ENCODE measurements around the gene FAM210B.
A peak's percentile ranks its signal among the peaks of the same experiment; 100 is the strongest.
"Not testable (repeated sequence)": the region's sequence is repeated elsewhere in the genome, so short reads cannot be mapped to it uniquely, and the experiment has no call there.

DNA sequence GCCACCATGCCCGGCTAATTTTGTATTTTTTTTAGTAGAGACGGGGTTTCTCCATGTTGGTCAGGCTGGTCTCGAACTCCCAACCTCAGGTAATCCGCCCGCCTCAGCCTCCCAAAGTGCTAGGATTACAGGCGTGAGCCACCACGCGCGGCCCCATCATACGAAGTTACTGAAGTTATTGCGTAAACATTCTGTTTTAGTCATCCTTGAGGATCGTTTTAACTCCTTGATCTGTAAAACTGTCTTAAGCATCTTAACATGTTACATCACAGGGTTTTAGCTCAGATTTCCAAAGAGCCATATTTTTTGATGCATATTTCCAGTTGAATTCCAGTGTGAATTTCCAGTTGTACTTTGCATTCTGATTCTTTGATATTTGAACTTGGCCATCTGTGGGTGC is 46.6 kb downstream of the FAM210B start:
- not testable (repeated sequence) for TF ChIP-seq CTCF (IDR thresholded peaks at IDR 0.05); POLR2AphosphoS2 (conservative IDR thresholded peaks at IDR 0.05; ENCODE audit: low read length); EP300 (IDR thresholded peaks at IDR 0.05); ESRRA (IDR thresholded peaks at IDR 0.05; ENCODE audit: borderline replicate concordance, low read length); USF2 (IDR thresholded peaks at IDR 0.05); RAD21 (conservative IDR thresholded peaks at IDR 0.05 in 1 of 2, IDR thresholded peaks at IDR 0.05 in 1 of 2); MYC (IDR thresholded peaks at IDR 0.05; ENCODE audit: borderline replicate concordance, low read length); POLR2A (IDR thresholded peaks at IDR 0.05; ENCODE audit: low read length); PHF8 (IDR thresholded peaks at IDR 0.05; ENCODE audit: borderline replicate concordance, low read depth)
- TF ChIP-seq CEBPB (IDR thresholded peaks at IDR 0.05): peak in 1 of 2 experiments; percentile 26; a peak in 1 of 4 replicates
- TF ChIP-seq, protein P1, sequence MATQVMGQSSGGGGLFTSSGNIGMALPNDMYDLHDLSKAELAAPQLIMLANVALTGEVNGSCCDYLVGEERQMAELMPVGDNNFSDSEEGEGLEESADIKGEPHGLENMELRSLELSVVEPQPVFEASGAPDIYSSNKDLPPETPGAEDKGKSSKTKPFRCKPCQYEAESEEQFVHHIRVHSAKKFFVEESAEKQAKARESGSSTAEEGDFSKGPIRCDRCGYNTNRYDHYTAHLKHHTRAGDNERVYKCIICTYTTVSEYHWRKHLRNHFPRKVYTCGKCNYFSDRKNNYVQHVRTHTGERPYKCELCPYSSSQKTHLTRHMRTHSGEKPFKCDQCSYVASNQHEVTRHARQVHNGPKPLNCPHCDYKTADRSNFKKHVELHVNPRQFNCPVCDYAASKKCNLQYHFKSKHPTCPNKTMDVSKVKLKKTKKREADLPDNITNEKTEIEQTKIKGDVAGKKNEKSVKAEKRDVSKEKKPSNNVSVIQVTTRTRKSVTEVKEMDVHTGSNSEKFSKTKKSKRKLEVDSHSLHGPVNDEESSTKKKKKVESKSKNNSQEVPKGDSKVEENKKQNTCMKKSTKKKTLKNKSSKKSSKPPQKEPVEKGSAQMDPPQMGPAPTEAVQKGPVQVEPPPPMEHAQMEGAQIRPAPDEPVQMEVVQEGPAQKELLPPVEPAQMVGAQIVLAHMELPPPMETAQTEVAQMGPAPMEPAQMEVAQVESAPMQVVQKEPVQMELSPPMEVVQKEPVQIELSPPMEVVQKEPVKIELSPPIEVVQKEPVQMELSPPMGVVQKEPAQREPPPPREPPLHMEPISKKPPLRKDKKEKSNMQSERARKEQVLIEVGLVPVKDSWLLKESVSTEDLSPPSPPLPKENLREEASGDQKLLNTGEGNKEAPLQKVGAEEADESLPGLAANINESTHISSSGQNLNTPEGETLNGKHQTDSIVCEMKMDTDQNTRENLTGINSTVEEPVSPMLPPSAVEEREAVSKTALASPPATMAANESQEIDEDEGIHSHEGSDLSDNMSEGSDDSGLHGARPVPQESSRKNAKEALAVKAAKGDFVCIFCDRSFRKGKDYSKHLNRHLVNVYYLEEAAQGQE (IDR thresholded peaks at IDR 0.05): not testable (repeated sequence)
- TF ChIP-seq, protein P2, sequence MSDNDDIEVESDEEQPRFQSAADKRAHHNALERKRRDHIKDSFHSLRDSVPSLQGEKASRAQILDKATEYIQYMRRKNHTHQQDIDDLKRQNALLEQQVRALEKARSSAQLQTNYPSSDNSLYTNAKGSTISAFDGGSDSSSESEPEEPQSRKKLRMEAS (IDR thresholded peaks at IDR 0.05): not testable (repeated sequence)
